ENCODE measurements around the gene BOD1L1. TPM values are rescaled to one million over a fixed set of nuclear protein-coding genes. Genes with fewer than 3 reads are reported as not detected.

The BOD1L1 gene
- total RNA-seq, 1 donor from 2014 or later, result 41.5 TPM

DNA sequence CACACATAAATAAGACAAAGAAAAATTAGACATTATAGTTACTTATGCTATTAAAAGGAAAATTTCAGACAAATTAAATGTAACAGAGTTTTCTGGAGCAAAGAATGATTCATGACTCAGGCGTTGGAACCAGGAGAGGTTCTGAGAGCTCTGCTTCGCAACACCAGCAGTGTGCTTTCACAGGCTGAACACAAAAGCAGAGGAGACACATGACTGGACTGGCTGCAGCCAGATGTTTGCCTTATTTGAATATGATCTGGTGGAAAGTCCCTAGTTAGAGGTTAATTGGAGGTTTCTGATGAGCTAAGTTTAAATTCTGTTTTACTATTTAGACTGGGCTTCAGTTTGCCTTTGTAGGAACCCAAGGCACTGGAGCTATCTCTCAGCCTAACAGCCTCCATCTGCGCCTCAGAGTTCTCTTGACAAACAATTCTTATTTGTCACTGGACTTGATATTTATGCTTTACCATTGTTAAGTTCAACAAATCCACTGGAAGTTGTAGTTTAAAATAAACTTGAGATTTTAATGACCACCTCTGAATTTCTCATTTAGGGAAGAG lies 16.2 kb downstream of the BOD1L1 start:
- intact Hi-C loops (cut with micrococcal nuclease), result no loop called here
- peak overlapping the region; percentile 12 for H3K27ac Mint-ChIP-seq
- H3K4me3 Mint-ChIP-seq (ENCODE audit: low read depth), result no peak overlapping the region
- H3K9me3 Mint-ChIP-seq, result no peaks in the 10 kb centered on the region
- DNase-seq (ENCODE audit: low spot score), result no peak
- no peaks in the 10 kb centered on the region for H3K27me3 Mint-ChIP-seq (ENCODE audit: low read depth)
- H3K36me3 Mint-ChIP-seq (ENCODE audit: low read depth), result peaks cover 77% of the 10 kb centered on the region
- peaks cover 14% of the 10 kb centered on the region for H3K4me1 Mint-ChIP-seq (ENCODE audit: low read depth)

DNA sequence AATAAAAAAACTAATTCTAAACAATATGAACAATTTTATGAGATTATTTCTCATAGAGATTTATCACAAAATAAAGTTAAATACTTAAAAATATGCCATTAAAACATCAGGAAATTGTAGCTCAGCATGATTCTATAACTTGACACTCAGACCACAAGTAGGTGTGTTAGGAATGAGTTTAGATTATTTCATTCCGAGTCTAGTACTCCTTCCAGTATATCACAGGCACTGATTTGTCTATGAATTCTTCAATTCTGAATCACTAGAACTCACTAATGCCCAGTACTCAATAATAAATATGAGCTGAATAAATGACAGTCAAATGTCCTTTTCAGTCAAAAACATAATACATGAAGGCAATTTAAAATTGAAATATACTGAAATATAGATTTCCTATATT lies 22.2 kb downstream of the BOD1L1 start:
- H3K36me3 Mint-ChIP-seq (ENCODE audit: low read depth), result peaks cover 75% of the 10 kb centered on the region
- H3K9me3 Mint-ChIP-seq, result no peaks in the 10 kb centered on the region
- H3K4me1 Mint-ChIP-seq (ENCODE audit: low read depth), result no peaks in the 10 kb centered on the region
- no peak for DNase-seq (ENCODE audit: low spot score)
- intact Hi-C loops (cut with micrococcal nuclease), result no loop called here
- no peak overlapping the region for H3K4me3 Mint-ChIP-seq (ENCODE audit: low read depth)
- no peak overlapping the region for H3K27ac Mint-ChIP-seq
- H3K27me3 Mint-ChIP-seq (ENCODE audit: low read depth), result no peaks in the 10 kb centered on the region

DNA sequence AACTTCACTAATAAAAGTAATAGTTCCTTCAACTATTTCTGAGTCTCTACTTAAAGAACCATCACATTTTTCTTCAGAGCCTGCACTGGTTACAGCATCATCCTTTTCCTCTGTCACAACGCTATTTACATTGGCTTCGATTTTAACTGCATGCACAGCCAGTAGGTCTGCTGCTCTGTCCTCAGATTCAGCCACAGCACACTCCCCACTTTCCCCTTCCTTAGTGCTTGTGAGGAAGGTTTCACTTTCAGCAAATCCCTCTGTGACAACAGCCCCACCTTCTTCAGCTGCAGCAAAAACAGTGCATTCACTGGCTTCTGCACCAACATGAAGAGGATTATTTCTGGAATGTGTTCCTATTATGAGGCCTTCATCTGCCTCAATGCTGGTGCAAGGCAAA lies 25.7 kb downstream of the BOD1L1 start:
- no peak for DNase-seq (ENCODE audit: low spot score)
- no peaks in the 10 kb centered on the region for H3K27me3 Mint-ChIP-seq (ENCODE audit: low read depth)
- intact Hi-C loops (cut with micrococcal nuclease), result no loop called here
- no peaks in the 10 kb centered on the region for H3K4me1 Mint-ChIP-seq (ENCODE audit: low read depth)
- H3K4me3 Mint-ChIP-seq (ENCODE audit: low read depth), result no peak overlapping the region
- no peak overlapping the region for H3K27ac Mint-ChIP-seq
- H3K9me3 Mint-ChIP-seq, result no peaks in the 10 kb centered on the region
- H3K36me3 Mint-ChIP-seq (ENCODE audit: low read depth), result peaks cover 67% of the 10 kb centered on the region

DNA sequence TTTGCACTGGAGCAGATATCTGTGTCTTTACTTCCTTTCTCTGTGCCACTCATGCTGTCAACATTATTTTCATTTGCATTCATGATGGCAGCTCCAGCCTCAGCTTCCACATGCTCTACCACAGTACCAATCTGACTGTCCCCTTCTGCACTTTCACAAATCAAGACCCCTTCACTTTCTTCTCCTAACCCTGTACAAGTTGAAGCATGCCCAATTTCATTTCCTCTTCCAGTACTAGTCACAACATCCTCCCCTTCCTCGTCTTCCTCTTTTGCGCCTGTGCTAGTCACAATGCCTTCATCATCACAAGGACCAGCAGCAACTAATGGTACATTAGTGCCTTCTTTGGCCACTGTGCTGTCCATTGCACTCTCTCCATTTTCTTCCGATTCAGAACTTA lies 26.5 kb downstream of the BOD1L1 start:
- no peaks in the 10 kb centered on the region for H3K4me1 Mint-ChIP-seq (ENCODE audit: low read depth)
- DNase-seq (ENCODE audit: low spot score), result no peak
- intact Hi-C loops (cut with micrococcal nuclease), result no loop called here
- no peak overlapping the region for H3K27ac Mint-ChIP-seq
- H3K36me3 Mint-ChIP-seq (ENCODE audit: low read depth), result peaks cover 70% of the 10 kb centered on the region
- H3K9me3 Mint-ChIP-seq, result no peaks in the 10 kb centered on the region
- H3K4me3 Mint-ChIP-seq (ENCODE audit: low read depth), result no peak overlapping the region
- H3K27me3 Mint-ChIP-seq (ENCODE audit: low read depth), result no peaks in the 10 kb centered on the region

DNA sequence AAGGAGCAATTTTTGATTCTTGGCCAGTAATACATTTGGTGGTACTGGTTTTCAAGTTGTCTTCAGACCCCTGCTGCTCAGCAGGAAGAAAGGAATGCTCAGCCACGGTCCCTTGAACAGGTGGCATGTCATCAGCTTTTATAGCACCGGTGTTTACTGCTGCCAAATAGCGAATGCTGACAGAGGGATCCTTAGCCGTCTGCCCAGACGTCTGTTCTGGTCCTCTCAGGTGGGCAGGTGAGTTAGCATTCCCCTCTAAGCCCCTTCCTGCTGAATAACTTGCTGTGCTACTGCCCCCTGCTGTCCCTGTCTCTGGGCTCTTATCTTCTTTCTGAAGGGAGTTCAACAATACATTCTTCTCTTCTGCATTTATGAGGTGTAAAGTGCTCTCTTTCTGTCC lies 28.4 kb downstream of the BOD1L1 start:
- Mint-ChIP-seq H3K36me3 (ENCODE audit: low read depth) (peaks cover 66% of the 10 kb centered on the region), H3K4me1 (ENCODE audit: low read depth) (no peaks in the 10 kb centered on the region), H3K27ac (no peak overlapping the region), H3K27me3 (ENCODE audit: low read depth) (no peaks in the 10 kb centered on the region), H3K4me3 (ENCODE audit: low read depth) (no peak overlapping the region), H3K9me3 (no peaks in the 10 kb centered on the region)
- DNase-seq (ENCODE audit: low spot score), result no peak
- intact Hi-C loops (cut with micrococcal nuclease), result no loop called here

DNA sequence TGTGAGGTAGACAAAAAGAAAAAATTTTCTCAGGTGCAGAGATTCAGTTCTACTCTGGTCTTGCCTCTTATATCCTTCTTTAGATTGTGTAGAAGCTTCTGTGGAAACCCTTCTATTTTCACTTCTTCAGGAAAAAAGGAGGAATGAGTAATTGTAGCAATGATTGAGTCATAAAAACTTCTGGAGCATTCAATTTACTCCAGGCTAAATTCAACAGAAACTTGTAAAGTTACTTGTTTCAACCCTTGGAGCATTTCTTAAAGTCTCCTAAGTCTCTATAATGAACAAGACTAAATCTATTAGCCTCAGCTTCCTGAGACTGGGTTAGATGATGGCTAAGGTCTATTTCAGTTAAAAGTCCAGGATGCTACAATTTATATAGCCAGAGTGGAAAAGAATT lies 29.9 kb downstream of the BOD1L1 start:
- no peak overlapping the region for H3K4me3 Mint-ChIP-seq (ENCODE audit: low read depth)
- no peaks in the 10 kb centered on the region for H3K4me1 Mint-ChIP-seq (ENCODE audit: low read depth)
- intact Hi-C loops (cut with micrococcal nuclease), result no loop called here
- peaks cover 60% of the 10 kb centered on the region for H3K36me3 Mint-ChIP-seq (ENCODE audit: low read depth)
- no peak for DNase-seq (ENCODE audit: low spot score)
- H3K27me3 Mint-ChIP-seq (ENCODE audit: low read depth), result no peaks in the 10 kb centered on the region
- no peaks in the 10 kb centered on the region for H3K9me3 Mint-ChIP-seq
- no peak overlapping the region for H3K27ac Mint-ChIP-seq

DNA sequence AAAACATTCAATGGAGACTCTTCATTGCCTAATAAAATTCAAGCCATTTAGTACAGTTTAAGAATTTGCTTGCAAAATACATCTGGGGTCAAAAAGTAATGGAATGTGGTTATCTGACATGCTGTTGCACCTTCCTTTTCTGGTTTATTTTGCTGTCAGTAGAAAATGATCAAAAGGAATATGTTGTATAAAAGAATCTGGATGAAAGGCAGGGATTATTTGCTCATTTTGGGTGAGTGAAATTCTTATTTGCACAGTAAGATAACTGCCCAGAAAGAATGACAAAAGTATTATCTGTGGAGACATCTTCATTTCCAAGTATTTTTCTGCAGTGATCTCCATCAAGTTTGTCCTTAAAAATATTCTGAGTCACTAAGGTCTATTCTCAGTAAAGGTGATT lies 30.4 kb downstream of the BOD1L1 start:
- Mint-ChIP-seq H3K27ac (no peak overlapping the region), H3K4me3 (ENCODE audit: low read depth) (no peak overlapping the region), H3K36me3 (ENCODE audit: low read depth) (peaks cover 57% of the 10 kb centered on the region), H3K9me3 (no peaks in the 10 kb centered on the region), H3K4me1 (ENCODE audit: low read depth) (no peaks in the 10 kb centered on the region), H3K27me3 (ENCODE audit: low read depth) (no peaks in the 10 kb centered on the region)
- no peak for DNase-seq (ENCODE audit: low spot score)
- intact Hi-C loops (cut with micrococcal nuclease), result no loop called here

DNA sequence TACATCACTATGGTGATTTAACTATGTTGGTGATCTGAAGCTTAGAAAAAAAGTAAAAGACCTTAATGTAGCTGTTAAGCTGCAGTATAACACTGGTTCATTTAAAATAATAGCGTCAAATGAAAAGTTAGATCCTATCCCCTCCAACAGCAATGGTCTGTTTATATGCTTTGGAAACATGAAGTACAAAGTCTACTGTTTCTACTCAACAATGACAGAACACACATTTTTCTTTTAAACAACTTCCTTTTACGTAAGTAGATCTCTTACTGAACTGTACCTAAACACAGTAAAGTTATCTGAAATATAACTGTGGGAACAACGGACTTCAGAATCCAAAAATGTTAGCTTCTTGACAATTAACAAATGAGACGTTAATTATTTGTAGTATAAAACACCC lies 35.3 kb downstream of the BOD1L1 start:
- H3K4me1 Mint-ChIP-seq (ENCODE audit: low read depth), result no peaks in the 10 kb centered on the region
- H3K27ac Mint-ChIP-seq, result no peak overlapping the region
- no peaks in the 10 kb centered on the region for H3K27me3 Mint-ChIP-seq (ENCODE audit: low read depth)
- H3K9me3 Mint-ChIP-seq, result no peaks in the 10 kb centered on the region
- peaks cover 44% of the 10 kb centered on the region for H3K36me3 Mint-ChIP-seq (ENCODE audit: low read depth)
- DNase-seq (ENCODE audit: low spot score), result no peak
- no peak overlapping the region for H3K4me3 Mint-ChIP-seq (ENCODE audit: low read depth)
- intact Hi-C loops (cut with micrococcal nuclease), result no loop called here

DNA sequence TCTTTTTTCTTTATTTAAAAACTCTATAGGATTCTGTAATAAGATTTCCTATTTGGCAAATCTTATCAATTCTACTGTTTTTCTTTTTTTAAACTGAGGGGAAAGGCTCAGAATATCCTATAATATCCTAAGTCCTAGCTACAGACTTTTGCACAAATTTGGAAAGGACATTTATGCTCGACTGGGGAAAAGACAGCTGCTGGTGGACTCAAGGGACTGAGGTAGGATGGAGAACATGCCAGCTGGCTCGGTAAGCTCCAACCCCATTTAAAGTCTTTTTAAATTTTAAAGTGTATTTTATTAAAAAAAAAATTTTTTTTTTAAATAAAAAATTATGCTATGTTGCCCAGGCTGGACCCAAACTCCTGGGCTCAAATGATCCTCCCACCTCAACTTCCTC lies 36.8 kb downstream of the BOD1L1 start:
- Mint-ChIP-seq H3K27me3 (ENCODE audit: low read depth) (no peaks in the 10 kb centered on the region), H3K36me3 (ENCODE audit: low read depth) (peaks cover 37% of the 10 kb centered on the region), H3K4me1 (ENCODE audit: low read depth) (no peaks in the 10 kb centered on the region), H3K9me3 (no peaks in the 10 kb centered on the region), H3K27ac (no peak overlapping the region), H3K4me3 (ENCODE audit: low read depth) (no peak overlapping the region)
- no peak for DNase-seq (ENCODE audit: low spot score)
- intact Hi-C loops (cut with micrococcal nuclease), result no loop called here

DNA sequence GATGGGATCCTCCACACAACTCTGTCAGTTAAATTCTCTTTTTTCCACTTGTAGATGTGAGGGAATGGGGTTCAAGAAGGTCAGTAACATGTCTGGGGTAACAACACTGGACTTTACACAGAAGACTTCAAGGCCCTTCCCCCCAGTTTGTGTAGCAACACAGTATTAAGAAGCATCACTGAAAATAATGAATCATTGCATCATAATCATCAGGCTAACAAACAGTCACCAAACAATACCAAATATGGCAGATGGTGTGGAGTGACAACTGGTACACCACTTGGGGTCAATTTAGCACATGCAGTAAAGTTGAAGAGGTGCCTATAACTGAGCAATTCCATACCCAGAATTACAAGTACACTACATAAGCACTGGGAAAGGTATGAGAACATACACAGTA lies 38.6 kb downstream of the BOD1L1 start:
- DNase-seq (ENCODE audit: low spot score), result no peak
- no peaks in the 10 kb centered on the region for H3K4me1 Mint-ChIP-seq (ENCODE audit: low read depth)
- intact Hi-C loops (cut with micrococcal nuclease), result no loop called here
- H3K27ac Mint-ChIP-seq, result no peak overlapping the region
- no peaks in the 10 kb centered on the region for H3K9me3 Mint-ChIP-seq
- H3K4me3 Mint-ChIP-seq (ENCODE audit: low read depth), result no peak overlapping the region
- H3K27me3 Mint-ChIP-seq (ENCODE audit: low read depth), result no peaks in the 10 kb centered on the region
- peaks cover 42% of the 10 kb centered on the region for H3K36me3 Mint-ChIP-seq (ENCODE audit: low read depth)

DNA sequence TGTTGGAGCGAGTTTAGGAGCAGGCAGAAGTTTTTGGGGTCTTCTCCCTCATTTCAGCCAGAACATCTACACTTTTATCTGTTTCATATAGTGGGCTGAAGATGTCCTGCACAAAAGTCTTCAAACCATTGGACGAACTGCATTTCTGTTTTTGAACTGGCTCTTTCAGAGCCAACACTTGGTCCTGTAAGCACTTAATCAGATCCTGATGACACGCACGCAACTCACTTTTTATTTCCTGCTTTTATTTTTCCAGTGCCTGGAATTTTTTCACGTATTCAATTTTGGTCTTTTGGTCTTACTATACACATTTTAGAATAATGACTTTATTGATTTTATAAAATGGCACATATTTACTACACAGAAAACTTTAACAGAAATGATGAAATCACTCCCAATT lies 43.0 kb downstream of the BOD1L1 start:
- H3K9me3 Mint-ChIP-seq, result no peaks in the 10 kb centered on the region
- no peaks in the 10 kb centered on the region for H3K27me3 Mint-ChIP-seq (ENCODE audit: low read depth)
- H3K36me3 Mint-ChIP-seq (ENCODE audit: low read depth), result peaks cover 42% of the 10 kb centered on the region
- no peak for DNase-seq (ENCODE audit: low spot score)
- H3K4me3 Mint-ChIP-seq (ENCODE audit: low read depth), result no peak overlapping the region
- no peaks in the 10 kb centered on the region for H3K4me1 Mint-ChIP-seq (ENCODE audit: low read depth)
- intact Hi-C loops (cut with micrococcal nuclease), result no loop called here
- H3K27ac Mint-ChIP-seq, result no peak overlapping the region

DNA sequence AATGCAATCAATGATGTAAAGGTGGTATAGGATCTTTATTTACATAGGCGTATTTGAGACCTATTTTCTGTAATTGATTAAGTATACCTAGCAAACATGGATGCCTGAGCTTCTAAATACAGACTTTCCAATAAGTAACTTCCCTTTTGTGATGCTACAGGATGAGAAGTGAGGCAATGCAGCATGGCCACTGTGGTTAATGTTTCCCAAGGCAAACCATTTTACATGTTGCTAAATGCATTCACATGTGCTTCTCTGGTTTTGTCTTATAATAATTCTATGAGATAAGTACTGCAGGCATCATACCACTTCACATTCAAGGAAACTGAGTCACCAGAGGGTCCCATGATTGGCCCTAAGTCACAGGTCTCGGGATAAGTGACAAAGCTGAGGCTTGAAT lies 47.5 kb downstream of the BOD1L1 start:
- intact Hi-C loops (cut with micrococcal nuclease), result no loop called here
- DNase-seq (ENCODE audit: low spot score), result no peak
- no peaks in the 10 kb centered on the region for H3K27me3 Mint-ChIP-seq (ENCODE audit: low read depth)
- H3K4me1 Mint-ChIP-seq (ENCODE audit: low read depth), result no peaks in the 10 kb centered on the region
- H3K36me3 Mint-ChIP-seq (ENCODE audit: low read depth), result peaks cover 45% of the 10 kb centered on the region
- H3K4me3 Mint-ChIP-seq (ENCODE audit: low read depth), result no peak overlapping the region
- H3K27ac Mint-ChIP-seq, result no peak overlapping the region
- no peaks in the 10 kb centered on the region for H3K9me3 Mint-ChIP-seq

DNA sequence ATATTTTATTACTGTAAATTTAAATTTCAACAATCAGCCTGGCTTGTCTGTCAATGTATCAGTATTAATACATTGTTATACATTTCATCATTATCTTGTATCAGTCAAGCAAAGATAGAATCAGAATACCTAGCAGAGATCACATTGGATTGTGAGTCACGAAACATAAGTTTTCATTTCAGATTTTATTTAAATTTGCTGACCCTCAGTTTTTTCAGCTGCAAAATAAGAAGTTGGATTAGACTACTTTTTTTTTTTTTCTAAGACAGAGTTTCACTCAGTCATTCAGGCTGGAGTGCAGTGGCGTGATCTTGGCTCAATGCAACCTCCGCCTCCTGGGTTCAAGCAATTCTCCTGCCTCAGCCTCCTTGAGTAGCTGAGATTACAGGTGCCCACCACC lies 49.9 kb downstream of the BOD1L1 start:
- Mint-ChIP-seq H3K9me3 (no peaks in the 10 kb centered on the region), H3K27ac (no peak overlapping the region), H3K36me3 (ENCODE audit: low read depth) (peaks cover 46% of the 10 kb centered on the region), H3K27me3 (ENCODE audit: low read depth) (no peaks in the 10 kb centered on the region), H3K4me3 (ENCODE audit: low read depth) (no peak overlapping the region), H3K4me1 (ENCODE audit: low read depth) (no peaks in the 10 kb centered on the region)
- intact Hi-C loops (cut with micrococcal nuclease), result no loop called here
- no peak for DNase-seq (ENCODE audit: low spot score)

DNA sequence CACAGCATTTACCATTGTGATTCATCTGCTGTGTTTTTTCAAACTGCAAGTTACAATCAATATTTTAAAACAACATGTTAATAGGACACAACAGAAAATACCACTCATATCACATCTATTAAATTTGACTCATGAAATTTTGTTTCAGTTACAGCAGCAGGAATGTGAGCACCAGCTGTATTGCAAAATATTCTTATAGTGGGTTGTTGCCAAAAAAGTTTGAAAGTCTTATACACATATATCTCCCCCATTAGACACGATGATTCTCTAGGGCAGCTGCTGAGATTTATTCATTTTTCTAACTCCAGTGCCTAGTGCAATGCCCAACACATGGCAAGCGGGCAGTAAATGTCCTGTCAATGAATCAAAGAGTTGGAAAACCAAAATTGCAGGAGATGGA lies 56.6 kb downstream of the BOD1L1 start:
- no peak for DNase-seq (ENCODE audit: low spot score)
- intact Hi-C loops (cut with micrococcal nuclease), result no loop called here
- Mint-ChIP-seq H3K4me1 (ENCODE audit: low read depth) (no peaks in the 10 kb centered on the region), H3K27ac (no peak overlapping the region), H3K36me3 (ENCODE audit: low read depth) (peaks cover 52% of the 10 kb centered on the region), H3K9me3 (no peaks in the 10 kb centered on the region), H3K27me3 (ENCODE audit: low read depth) (no peaks in the 10 kb centered on the region), H3K4me3 (ENCODE audit: low read depth) (no peak overlapping the region)

All from activated T-helper 2 cell treated with anti-CD3 and anti-CD28 coated beads, Interferon-gamma antibody, Interleukin-2, Interleukin-4, amounts not matched to agents 10 μg/mL and 5 μg/mL and 100 μg/mL, durations not matched to agents 14 hours and 24 hours and 36 hours (primary cell).